Measurements from ENCODE around the gene C4orf50.

The C4orf50 gene

DNA sequence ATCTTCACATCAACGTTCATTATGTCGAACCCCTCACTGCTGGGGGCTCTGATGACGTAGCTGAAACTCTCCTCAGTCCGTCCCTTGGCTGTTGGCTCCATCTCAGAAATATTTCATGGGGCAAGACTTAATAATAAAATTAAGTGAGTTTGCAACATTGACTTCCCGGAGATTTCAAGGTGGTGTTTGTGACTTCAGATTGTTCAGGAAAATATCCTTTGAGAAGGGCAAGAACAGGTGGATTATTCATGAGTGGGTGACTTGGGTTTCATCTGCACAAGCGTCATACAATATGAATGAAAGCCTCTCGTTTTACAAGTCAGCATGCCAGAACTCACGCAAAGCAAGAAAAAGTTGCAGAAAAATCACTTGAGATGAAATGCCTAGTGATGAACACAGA is at the start of gene C4orf50:
Gene C4orf50 (minus strand): TSS at position 101 of the 400 bp plus-strand sequence.
- no peak for DNase-seq

DNA sequence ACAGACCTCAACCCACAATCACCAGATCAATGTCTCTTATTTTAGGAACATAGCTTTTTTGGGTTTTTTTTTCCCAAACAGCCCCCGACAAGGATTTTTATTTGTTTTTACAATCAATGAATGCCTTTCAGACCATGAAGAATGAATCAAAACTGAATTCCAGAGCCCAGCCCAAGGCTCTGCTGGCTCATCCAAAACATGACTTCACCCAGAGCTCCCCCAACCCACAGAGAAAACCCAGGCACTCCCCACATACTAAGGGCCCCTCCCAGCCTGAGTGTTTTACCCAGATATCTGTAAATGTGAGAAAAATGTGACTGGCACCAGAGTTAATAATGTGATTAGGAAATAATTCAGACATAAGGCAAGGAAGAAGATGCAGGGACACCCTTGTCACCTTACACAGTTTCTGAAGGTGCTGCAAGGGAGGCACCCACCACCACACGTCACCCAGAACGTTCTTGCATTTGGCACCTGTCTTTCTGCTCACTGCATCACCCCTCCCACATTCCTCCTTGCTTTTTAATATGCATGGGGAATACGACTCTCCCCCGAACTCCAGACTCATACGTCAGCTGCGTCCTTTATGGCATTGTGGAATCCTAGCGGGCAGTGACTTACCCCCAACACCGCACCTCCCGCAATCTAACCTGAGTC is 47.8 kb upstream of the C4orf50 start:
- DNase-seq: no peak

DNA sequence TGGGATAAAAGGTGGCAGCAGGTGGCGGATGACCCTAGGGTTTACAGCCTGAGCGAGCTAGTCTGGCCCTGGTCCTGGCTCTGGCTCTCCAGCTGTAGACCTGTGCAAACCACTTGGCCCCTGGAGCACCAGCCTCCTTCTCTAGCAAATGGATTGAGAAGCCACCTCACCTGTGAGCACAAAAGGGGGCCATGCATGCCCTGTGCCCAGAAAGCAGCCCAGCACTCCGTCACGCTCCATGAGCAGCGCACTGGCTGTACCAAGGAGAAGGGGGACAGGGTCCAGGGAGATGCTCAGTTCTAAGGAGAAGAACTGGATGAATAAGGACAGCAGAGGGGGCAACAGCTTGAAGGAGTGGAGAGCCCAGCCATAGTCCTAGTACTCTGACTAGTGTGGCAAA is 46.9 kb upstream of the C4orf50 start:
- DNase-seq: no peak

DNA sequence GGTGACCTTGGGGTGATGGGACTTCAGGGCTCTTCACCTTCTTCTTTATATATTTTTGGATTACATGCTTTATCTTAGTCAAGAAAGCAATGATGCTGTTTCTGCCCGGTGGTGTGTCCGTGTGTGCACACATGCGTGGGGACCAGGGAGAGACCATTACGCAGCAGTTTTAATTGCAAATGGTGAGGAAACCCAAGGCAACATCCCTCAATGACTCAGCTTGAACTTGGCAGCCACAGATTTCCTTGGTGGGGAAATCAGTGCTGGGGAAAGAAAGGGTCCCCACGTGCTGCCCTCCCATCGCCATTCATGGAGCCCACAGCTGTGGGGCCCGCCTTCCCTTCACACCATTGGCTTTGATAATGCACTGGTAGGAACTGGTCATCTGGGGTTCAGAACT is 46.2 kb upstream of the C4orf50 start:
- DNase-seq: no peak

DNA sequence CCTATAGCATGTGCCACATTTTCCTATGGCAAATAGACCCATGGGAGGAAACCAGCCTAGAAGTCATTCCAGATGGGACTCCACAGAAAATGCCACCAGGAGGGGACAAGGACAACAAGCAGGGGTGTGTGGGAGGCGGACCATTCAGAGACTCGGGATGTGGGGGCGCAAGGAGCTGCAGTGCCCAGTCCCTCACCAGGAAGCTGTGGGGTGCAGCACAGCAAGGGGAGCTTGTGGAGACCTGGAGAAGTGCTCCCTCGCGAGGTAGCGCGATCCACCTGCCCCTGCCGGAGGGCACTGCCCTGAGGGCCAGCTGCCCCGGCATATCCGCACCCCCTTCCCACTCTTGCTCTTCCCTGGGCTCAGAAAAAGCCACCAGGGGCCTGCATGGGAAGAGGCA is 45.5 kb upstream of the C4orf50 start:
- no peak for DNase-seq

DNA sequence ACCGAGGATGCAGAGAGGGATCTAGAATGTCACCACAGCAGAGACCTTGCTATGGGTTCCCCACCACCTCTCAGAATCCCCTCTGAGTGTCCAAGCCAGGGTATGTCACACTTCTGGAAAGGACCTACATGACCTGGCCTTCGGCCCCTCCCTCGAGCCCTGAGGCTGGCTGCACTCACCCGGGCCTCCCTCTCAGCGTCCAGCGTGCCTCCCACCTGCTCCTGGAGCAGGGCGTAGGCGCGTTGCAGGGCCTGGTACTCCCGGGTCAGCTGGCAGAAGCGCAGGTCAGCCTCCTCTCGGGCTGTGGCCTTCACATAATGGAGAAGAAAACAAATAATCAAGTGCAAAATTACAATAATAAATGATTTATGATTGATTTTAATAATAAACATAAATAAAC is 43.9 kb upstream of the C4orf50 start:
- no peak for DNase-seq

DNA sequence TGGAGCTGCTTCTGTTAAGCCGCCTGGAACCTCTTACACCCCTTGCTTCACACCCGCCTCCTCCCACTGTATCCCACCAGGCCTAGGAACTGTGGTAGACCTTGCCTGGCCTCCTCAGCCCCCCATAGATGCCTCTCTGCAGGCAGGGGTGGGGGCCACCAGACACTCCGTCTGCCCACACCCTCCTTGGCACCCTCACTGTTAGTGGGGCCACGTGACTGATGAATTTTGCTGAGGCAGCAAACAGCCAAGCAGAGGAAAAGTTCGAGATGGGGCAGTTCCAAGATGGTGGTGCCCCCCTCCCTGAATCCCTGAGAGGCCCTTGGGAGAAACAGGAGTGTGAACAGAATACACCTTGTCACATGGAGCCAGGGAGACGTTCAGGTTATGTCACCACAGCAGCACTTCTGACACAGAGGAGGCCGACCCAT is 41.2 kb upstream of the C4orf50 start:
- no peak for DNase-seq

DNA sequence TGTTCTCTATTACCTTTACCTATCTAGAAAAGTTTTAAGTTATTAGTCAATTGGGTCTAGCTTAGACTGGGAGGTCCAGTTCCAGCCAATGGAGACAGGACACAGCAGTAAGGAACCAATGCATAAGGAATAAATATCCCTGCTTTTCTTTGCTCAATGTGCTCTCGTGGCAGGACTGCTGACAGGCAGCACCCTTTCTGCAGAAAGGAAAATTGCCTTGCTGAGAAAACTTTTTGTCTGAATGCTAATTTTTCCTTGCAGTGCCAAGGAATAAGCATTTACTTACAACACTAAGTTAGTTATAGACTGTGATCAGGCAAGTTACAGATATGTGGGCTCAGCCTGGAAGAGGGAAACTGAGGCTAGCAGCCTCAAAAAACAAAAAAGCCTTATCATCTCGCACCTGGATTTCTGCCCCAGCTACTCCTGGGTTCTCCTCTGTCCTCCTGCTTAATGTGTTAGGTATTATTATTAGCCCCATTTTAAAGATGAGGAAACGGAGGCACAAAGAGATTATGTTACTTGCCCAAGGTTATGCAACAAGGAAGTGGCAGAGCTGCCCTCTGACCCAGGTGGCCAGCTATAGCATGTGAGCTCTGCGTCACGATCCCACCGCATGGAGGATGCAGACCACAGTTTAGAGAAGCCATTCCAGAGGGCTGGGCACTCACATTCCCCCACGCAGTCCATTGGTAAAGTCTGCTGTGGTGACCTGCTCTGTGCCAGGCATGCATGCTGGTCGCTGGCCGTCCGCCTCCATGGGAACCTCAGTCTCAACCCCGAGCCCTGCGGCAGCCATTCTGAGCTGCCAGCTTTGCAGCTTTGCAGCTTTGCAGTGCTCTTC is 40.5 kb upstream of the C4orf50 start:
- no peak for DNase-seq

DNA sequence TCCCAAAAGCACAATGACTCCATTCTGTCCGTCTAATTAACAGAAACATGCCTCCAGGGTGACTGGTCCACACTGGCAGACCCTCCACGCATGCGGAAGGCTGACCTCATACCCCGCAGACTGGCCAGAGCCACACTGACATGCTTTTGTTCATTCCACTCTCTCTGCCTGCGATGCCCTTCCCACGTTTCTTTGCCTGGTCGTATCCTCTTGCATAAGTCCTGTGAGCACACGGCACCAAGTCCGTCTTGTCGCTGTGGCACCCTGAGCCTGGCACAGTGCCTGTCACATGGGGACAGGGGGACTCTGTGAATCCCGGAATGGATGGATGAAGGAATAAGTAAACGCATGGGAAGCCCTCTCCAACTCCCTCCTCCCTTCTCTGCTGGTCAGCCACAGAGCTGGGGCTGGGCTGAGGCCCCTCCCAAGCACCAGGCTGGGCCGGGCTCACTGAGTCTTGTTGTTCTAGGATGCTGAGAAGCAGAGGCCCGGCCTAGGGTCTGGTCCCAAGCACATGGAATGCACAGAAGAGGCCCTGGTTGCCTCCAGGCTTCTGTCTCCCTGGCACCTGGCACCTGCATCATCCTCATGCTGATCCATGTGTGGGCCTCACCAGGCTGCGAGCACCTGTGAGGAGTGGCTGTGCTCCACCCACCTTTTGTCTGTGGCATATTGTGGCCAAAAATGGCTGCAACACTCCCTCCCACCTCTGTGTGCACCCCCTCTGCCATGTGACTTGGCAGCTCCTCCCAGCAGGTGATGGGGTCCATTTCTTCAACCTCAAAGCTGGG is 38.9 kb upstream of the C4orf50 start:
- DNase-seq: no peak

DNA sequence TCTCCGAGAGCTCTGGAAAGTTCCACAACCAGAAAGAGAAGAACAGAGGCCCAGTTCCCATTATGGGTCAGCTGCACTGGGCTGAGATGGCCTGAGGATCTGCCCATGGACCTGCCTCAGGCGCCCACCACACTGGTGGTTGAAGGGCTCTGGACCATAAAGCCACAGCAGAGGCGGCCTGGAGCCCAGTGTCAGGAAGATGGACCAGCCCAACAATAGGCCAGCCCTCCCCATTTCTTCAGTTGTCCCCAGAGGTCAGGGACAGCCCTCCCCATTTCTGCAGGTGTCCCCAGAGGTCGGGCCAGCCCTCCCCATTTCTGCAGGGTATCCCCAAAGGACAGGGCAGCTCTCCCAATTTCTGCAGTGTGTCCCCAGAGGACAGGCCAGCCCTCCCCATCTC is 37.2 kb upstream of the C4orf50 start:
- DNase-seq: no peak

DNA sequence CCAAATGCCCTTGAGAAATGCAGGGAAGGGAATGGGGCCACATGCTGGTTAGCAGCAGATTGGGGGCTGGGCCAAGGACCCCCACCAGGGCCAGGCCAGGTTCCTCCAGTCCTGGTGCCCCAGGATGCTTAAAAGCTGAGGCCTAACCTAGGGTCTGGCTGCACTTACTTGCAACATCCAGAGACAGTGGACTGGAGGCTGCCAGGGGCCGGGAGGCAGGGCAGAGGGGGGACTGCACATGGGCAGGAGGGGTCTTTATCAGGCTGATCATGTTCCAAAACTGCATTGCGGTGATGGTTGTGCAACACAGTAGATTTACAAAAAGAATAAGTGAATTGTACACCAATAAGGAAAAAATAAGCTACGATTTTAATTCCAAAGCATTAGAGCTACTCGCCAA is 36.8 kb upstream of the C4orf50 start:
- no peak for DNase-seq

DNA sequence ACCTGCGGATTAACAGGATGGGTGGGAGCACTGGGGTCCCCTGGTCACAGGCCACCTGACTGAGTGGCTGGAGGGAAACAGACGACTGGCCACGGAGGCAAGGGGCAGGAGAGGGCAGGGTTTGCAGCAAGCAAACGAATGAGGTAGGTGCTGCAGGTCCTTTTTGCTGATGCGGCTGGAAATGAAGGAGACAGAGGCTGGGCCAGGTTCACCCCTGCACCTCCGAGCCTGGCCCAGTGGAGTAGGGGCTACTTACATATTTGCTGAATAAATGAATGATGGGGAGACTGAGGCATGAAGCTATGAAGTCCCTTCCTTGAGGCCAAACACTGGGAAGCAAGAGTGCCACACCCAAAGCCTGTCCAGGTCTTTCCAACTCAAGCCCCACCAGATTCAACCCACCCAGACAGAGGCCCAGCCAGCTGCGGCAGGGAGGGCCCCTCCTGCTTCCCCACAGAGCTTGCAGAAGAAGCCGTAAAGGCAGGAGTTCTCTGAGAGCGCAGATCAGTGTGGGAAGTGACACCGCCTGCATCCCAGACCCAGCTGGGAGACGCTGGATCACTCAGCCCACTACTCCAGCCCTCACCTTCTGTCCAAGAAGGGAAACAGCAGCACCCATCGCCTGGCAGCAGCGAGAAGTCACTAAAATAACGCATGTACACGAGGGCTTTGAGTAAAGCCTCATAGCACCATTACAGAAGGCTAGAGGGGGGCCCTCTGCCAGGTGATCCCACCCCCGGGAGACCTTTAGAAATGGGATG is 36.1 kb upstream of the C4orf50 start:
- no peak for DNase-seq

DNA sequence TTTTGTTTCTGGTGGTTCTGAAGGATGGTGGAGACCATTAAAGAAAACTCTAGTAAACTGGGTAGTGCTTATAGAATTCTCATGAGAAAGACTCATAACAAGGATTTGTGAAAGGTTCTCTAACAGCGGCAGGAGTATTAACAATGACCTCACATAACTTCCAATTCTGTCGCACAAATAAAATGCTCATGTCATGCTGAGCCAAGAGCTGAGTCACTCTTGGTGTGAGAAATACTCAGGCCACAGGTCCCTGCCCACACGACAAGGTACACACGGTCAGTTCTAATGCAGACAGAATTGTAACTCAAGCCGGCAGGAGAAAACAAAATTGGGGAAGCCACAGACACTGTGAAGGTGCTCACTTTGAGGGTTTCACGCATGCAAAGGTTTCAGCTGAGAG is 34.4 kb upstream of the C4orf50 start:
- no peak for DNase-seq

DNA sequence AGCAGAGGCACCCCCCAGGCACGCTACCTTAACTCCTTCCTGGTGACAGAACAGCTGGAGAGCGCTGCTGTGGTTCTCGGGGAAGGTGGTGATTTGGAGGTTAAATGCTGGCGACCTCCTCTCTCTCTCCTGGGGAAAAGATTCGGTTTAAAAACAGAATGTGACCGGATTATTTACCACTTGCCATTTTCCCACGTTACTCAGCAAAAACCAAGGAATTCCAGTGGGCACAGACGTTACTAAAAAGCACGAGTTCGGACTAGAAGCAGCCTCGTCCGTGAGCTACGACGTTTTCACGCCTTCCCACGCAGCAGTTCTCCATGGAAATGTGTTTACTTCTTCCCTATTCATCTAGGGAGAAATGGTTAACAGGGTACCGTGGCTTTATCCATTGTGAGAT is 32.3 kb upstream of the C4orf50 start:
- no peak for DNase-seq

DNA sequence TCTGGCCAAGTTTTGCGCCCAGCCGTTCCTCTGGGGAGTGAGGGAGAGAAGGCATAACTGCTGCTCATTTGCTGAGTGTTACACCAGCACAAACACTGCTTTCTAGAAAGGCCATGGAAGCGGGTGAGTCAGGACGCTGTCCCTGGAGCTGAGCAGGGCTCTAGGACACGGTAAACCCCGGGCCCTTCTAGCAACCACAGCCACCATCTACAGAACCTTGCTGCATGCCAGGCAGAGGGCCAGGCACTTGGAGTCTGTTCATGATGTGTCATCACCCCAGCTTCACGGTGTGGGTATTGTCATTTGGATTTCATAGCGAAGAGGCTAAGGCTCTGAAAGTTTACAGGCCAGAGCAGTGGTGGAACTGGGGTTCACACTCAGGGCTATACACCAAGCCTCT is 31.8 kb upstream of the C4orf50 start:
- DNase-seq: no peak

DNA sequence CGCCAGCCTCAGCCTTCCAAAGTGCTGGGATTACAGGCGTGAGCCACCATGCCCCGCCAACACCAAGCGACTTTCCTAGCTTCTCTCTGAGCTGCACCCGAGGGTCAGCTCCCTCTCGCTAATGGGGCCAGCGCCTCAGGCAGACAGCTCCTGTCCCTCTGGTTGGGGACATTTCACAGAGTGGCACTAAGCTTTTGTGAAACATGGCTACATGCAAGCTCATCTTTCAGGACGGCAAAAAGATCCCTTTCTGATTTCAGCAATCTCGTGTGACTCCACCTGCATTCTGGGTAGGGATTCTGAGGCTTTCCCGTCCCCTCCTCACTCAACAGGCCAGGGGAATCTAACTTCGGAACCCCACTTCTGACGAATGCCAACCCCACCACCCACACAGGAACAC is 31.0 kb upstream of the C4orf50 start:
- DNase-seq: no peak

DNA sequence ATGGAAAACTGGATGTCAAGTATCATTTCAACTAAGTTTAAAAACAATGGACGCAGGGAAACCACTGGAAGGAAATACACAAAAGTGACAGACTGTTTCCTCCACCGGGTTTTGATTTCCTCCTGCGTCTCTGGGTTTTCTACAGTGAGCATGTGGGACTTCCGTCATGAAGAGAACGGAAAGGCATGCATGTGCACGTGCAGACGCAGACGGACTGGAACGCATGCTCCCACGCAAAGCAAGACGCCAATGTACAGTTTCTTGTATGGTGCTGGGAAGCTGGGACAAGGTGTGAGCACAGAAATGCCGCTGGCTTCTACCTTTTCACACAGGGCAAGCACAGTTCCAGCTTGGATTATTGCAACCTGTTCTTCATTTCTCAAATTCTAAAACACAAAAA is 30.3 kb upstream of the C4orf50 start:
- no peak for DNase-seq

DNA sequence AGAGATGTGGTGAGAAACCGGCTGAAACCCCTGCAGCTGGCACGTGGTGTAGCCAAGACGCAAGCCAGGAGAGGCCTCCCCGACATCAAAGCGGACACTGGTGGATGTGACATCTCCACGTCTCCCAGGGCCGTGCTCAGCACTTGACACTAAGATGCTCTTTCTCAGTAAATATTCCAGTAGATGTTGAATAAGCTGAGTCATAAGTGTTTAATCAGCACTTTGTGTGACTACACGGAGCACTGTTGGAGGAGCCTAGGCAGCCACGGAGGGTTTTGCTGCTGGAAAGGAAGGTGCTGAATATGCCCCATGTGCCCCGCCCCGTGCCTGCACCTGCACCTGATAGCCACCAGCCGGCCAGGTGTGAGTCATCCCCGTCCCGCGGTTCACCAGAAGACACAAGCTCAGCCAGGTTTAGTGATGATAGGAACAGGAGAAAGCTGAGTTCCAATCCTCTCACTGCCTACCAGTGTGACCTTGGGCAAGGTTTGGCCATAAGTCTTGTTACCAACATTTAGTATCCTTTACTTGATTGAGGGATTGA is 29.0 kb upstream of the C4orf50 start:
- DNase-seq: no peak

DNA sequence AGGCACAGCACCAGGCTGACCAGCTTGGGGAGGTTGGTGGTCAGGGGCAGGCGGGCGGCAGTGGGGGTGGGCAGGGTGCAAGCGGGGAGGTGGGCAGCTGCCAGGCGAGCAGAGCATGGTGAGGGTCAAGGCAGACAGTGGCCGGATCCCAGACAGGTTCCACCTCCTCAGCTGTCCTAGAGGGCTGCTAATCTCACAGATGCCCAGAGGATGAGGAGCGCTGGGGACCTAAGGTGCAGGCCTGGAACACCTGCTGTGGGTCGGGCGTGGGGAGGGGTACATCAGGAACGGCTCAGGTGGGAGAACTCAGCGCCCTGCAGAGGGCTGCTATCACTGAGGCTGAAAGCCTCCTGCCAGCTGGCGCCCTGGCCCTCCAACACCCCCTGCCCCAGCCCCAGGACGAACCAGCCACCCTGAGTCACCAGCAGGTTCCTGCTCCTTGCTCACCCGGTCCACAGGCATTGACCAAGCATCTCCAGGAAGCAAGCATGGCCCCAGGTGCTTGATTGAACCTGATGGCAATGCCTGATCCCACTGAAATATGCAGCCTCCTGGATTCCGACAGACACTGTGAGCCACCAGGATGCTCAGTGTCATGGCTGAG is 28.4 kb upstream of the C4orf50 start:
- no peak for DNase-seq

DNA sequence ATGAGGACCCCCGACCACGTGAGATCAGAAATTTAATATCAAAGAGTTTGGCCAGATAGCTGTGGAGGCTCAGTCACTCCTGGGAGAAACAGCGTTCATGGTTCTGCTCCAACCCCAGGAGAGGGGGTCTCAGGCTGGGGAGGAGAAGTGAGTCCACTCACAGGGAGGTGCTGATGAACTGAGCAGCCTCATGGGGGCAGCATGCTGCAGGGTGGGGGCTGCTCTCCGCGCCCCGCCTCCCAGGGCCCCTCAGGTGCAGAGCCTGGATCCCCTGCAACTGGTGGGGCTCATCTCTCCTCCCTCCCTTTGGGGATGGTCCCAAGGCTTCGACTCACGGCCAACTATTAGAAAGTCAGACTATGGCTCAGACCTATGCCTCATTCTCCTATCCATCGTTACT is 26.6 kb upstream of the C4orf50 start:
- DNase-seq: peak; percentile 26

DNA sequence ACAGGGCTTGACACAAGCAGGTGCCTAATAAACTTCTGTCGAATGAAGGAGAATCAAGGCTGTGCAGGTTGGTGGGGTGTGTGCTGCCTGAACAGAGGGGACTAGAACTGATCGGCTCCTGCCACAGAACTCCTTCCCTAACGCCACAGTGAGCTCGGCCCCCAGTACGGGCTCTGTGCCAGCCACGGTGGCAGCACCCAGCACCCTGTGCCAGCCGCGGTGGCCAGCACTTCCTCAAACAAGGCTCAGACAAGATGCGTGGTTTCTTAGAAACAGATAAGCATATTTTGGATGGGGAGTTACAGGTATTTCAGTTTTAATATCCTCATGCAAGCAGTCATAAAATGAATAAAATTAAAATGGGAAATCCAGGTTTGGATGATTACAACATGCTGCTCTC is 26.0 kb upstream of the C4orf50 start:
- DNase-seq: peak; percentile 47

DNA sequence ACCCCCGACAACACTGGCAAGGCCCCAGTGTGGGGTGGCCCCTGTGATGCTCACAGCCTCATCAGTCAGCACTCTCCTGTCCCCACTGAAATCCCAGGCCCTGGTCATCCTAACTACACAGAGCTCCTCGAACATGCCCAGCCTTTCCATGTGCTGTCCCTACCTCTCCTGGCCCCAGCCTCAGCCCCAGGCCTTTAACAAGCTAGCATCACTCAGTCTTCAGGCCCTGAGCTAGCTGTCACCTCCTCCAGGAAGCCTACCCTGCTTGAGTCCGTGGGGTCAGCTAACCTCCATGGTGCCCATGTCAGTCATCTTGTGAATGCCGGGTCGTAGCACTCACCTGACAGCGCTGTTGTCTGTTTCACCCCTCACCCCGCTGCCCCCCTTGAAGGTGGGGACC is 25.6 kb upstream of the C4orf50 start:
- no peak for DNase-seq
